ENCODE data around the gene MAGI1. TPM values are rescaled to one million over a fixed set of nuclear protein-coding genes. Genes with fewer than 3 reads are reported as not detected.

Gene MAGI1
- total RNA-seq, 1 experiment from 2014 or later: 16.9 TPM

DNA sequence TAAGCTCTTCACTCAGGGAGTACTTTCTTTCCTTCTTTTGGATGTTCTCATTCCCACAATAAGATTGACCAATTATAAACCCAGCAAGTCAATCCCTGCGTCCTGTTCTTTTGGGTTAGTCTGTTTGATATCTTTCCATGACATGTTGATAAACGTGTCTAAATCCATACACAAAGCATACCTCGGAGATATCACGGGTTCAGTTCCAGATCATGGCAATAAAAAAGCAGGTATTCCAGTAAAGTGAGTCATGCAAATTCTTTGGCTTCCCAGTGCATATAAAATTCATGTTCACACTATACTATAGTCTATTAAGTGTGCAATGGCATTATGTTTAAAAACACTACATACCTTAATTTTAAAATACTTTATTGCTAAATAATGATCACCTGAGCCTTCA lies 667.7 kb downstream of the MAGI1 start:
- Histone ChIP-seq H3K36me3 (no peaks in the 10 kb centered on the region), H3K9me3 (replicated peaks) (no peaks in the 10 kb centered on the region), H3K27ac (no peak overlapping the region), H3K4me1 (no peaks in the 10 kb centered on the region), H3K27me3 (no peaks in the 10 kb centered on the region), H3K4me3 (no peak overlapping the region)
- DNase-seq: no peak

GRCh38 chr3:65368866-65369265 lies 669.9 kb downstream of the MAGI1 start:
- H3K9me3 ChIP-seq (replicated peaks): no peaks in the 10 kb centered on the region
- H3K4me3 ChIP-seq: no peak overlapping the region
- no peaks in the 10 kb centered on the region for H3K4me1 ChIP-seq
- H3K36me3 ChIP-seq: no peaks in the 10 kb centered on the region
- no peak overlapping the region for H3K27ac ChIP-seq
- no peak for DNase-seq
- no peaks in the 10 kb centered on the region for H3K27me3 ChIP-seq

- no peak for DNase-seq
- Histone ChIP-seq H3K4me3 (no peak overlapping the region), H3K9me3 (replicated peaks) (no peaks in the 10 kb centered on the region), H3K36me3 (no peaks in the 10 kb centered on the region), H3K27me3 (no peaks in the 10 kb centered on the region), H3K27ac (no peak overlapping the region), H3K4me1 (no peaks in the 10 kb centered on the region)
These were observed 676.0 kb downstream of the MAGI1 start for GRCh38 chr3:65362688-65363087.

GRCh38 chr3:65361448-65361847 lies 677.3 kb downstream of the MAGI1 start:
- Histone ChIP-seq H3K36me3 (no peaks in the 10 kb centered on the region), H3K4me3 (no peak overlapping the region), H3K27ac (no peak overlapping the region), H3K27me3 (no peaks in the 10 kb centered on the region), H3K9me3 (replicated peaks) (no peaks in the 10 kb centered on the region), H3K4me1 (no peaks in the 10 kb centered on the region)
- no peak for DNase-seq

DNA sequence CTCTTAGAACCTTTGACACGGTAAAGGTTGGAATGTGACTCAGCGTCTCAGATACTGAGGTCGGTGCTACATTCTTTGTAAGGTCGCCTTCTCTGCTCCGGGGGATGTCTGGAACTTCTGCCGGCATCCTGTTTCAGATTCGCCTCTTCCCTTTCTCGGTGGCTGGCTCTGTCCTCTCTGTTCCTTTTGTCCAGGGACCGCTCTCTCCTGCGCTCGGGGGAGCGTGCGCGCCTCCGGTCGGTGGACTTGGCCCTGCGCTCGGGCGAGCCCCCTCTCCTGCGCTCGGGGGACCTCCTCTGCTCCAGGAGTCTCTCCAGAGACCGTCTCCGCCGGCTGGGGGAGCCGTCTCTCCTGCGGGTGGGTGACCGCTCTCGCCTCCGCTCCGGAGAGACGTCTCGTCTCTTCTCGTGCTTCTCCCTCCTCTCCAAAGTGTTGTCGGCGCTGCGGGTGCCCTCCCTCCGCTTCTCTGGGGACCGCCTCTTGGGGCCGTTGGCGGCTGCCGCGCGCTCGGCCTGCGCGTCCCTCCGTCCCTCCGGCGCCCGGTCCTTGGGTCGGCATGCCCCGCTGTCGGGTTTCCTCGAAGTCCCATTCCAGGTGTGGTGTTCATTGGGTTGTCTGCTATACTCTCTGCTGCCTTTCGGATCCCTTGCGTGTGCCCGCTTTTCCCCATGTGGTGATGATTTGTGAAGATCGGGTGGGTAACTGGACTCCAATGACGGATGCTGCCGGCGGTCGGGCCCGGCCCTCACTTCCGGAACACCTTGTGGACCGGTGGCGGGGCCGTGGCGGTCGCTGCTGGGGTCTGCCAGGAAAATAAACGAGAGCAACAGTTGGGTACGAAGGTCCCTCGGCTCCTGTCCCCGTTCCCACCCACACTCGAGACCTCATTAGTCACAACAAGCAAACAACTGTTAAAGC lies 682.1 kb downstream of the MAGI1 start:
- H3K9me3 ChIP-seq (replicated peaks): no peaks in the 10 kb centered on the region
- H3K4me3 ChIP-seq: no peak overlapping the region
- DNase-seq: no peak
- H3K27ac ChIP-seq: no peak overlapping the region
- no peaks in the 10 kb centered on the region for H3K27me3 ChIP-seq
- no peaks in the 10 kb centered on the region for H3K36me3 ChIP-seq
- no peaks in the 10 kb centered on the region for H3K4me1 ChIP-seq

DNA sequence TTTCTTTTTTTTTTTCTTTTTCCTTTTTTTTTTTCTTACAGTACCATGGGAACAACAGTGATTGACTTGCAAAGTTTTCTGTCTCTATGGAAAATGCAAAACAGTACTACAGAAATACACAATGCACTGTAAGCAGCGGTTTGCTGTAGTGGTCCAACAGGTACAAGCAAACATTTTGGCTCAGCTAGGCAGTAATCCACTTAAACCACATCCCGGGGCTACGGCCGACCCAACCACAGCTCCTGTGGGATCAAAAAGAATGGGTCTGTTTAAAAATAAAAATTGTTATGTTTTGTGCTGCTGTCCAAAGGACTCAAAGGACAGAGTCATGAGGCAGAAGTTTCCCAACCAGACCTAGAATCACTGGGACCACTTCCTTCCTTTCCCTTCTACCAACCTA lies 683.8 kb downstream of the MAGI1 start:
- DNase-seq: no peak
- Histone ChIP-seq H3K4me3 (no peak overlapping the region), H3K4me1 (no peaks in the 10 kb centered on the region), H3K36me3 (no peaks in the 10 kb centered on the region), H3K9me3 (replicated peaks) (no peaks in the 10 kb centered on the region), H3K27me3 (no peaks in the 10 kb centered on the region), H3K27ac (no peak overlapping the region)

DNA sequence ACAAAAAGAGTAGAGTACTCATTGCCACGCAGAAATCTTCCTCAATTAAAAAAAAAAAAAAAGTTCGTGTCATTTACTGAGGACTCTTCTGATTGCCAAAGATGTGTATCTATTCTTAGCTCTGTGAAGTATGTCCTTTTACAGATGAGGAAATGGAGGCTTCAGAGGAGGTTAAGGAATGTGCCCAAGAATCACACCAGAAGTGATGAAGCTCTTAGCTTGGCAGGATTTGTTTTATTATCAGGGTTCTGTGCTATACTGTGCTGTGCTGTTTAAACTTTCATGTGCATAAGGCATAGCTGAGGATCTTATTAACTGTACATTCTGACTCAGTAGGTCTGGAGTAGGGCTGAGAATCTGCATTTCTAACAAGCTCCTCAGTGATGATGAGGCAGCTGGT lies 685.8 kb downstream of the MAGI1 start:
- H3K36me3 ChIP-seq: no peaks in the 10 kb centered on the region
- no peak for DNase-seq
- H3K4me1 ChIP-seq: no peaks in the 10 kb centered on the region
- no peak overlapping the region for H3K4me3 ChIP-seq
- H3K27me3 ChIP-seq: no peaks in the 10 kb centered on the region
- H3K27ac ChIP-seq: no peak overlapping the region
- no peaks in the 10 kb centered on the region for H3K9me3 ChIP-seq (replicated peaks)

- Histone ChIP-seq H3K9me3 (replicated peaks) (no peaks in the 10 kb centered on the region), H3K4me1 (no peaks in the 10 kb centered on the region)
- no peak for DNase-seq
These were observed 687.0 kb downstream of the MAGI1 start for GRCh38 chr3:65351753-65352152.

GRCh38 chr3:65350801-65351476 lies 687.8 kb downstream of the MAGI1 start:
- Histone ChIP-seq H3K9me3 (replicated peaks) (no peaks in the 10 kb centered on the region), H3K27me3 (no peaks in the 10 kb centered on the region), H3K36me3 (no peaks in the 10 kb centered on the region), H3K4me1 (no peaks in the 10 kb centered on the region), H3K4me3 (no peak overlapping the region), H3K27ac (no peak overlapping the region)
- no peak for DNase-seq

More at GRCh38 chr3:65351753-65352152, 687.0 kb downstream of the MAGI1 start:
- no peaks in the 10 kb centered on the region for H3K27me3 ChIP-seq
- H3K36me3 ChIP-seq: no peaks in the 10 kb centered on the region
- no peak overlapping the region for H3K4me3 ChIP-seq
- no peak overlapping the region for H3K27ac ChIP-seq

DNA sequence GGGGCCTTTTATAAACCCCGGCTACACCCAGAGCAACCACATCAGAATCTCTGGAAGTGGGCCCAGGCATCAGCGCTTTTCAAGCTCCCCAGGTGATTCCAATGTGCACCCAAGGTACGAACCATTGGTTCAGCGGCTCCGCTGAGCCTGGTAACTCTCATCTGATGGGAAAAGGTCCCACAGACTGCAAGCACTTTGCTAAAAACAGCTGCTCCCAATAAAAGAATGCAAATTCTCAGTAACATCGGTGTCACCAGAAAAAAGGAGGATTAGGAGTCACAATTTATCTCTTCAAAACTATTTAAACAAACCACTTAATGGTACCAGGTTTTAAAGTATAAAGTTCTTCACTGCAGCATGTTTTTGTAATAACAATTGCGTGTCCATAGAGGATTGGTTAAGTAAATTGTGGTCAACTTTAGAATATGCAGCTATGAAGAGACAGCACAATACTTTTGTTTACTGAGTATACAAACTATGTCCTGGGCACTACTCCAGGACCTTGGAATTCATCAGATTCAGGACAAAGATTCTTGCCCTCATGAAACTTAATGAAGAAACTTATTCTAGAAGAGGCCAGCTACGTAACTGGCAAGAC lies 690.2 kb downstream of the MAGI1 start:
- no peak for DNase-seq
- Histone ChIP-seq H3K27me3 (no peaks in the 10 kb centered on the region), H3K4me3 (no peak overlapping the region), H3K36me3 (no peaks in the 10 kb centered on the region), H3K9me3 (replicated peaks) (no peaks in the 10 kb centered on the region), H3K4me1 (no peaks in the 10 kb centered on the region), H3K27ac (no peak overlapping the region)

DNA sequence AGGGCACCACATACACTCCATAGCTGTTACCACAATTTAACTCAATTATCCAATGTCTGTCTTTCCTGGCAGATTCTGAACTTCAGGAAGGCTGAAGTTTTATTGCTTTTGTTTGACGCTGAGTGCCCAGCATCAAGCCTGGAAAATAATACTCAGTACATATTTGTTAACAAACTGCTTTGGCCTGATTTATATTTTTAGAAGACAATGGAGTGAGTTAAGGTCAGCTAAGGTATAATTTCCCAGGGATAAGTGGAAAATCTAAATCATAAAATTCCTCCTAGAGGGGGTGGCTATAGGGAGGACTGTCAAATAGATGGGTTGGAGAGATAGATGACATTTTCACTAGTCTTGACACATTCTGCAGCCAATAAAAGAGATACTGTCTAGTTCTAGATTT lies 691.6 kb downstream of the MAGI1 start:
- Histone ChIP-seq H3K36me3 (no peaks in the 10 kb centered on the region), H3K27ac (no peak overlapping the region), H3K27me3 (no peaks in the 10 kb centered on the region), H3K9me3 (replicated peaks) (no peaks in the 10 kb centered on the region), H3K4me1 (no peaks in the 10 kb centered on the region), H3K4me3 (no peak overlapping the region)
- no peak for DNase-seq

DNA sequence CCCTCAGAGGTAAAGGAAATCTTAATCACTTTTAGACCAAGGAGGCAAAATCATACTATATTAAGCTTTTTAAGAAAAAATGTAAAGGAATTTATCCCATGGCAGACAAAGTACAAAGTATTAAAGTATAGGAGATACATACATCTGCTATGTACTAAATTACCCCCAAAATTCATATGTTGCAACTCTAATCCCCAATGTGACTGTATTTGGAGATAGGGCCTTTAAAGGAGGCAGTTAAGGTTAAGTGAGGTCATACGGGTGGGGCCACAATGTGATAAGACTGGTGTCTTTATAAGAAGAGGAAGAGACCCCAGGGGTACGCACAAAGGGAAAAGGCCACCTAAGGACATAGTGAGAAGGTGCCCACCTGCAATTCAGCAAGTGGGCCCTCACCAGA lies 693.9 kb downstream of the MAGI1 start:
- Histone ChIP-seq H3K4me1 (no peaks in the 10 kb centered on the region), H3K4me3 (no peak overlapping the region), H3K27me3 (no peaks in the 10 kb centered on the region), H3K27ac (no peak overlapping the region), H3K9me3 (replicated peaks) (no peaks in the 10 kb centered on the region), H3K36me3 (no peaks in the 10 kb centered on the region)
- DNase-seq: no peak

- Histone ChIP-seq H3K9me3 (replicated peaks) (no peaks in the 10 kb centered on the region), H3K27me3 (no peaks in the 10 kb centered on the region), H3K27ac (no peak overlapping the region), H3K36me3 (no peaks in the 10 kb centered on the region), H3K4me3 (no peak overlapping the region), H3K4me1 (no peaks in the 10 kb centered on the region)
- DNase-seq: no peak
These were observed 694.3 kb downstream of the MAGI1 start for GRCh38 chr3:65344444-65344843.

GRCh38 chr3:65343736-65344135 lies 695.0 kb downstream of the MAGI1 start:
- no peaks in the 10 kb centered on the region for H3K9me3 ChIP-seq (replicated peaks)
- no peak overlapping the region for H3K4me3 ChIP-seq
- no peaks in the 10 kb centered on the region for H3K36me3 ChIP-seq
- no peak for DNase-seq
- H3K27ac ChIP-seq: no peak overlapping the region
- no peaks in the 10 kb centered on the region for H3K27me3 ChIP-seq
- H3K4me1 ChIP-seq: no peaks in the 10 kb centered on the region

- no peaks in the 10 kb centered on the region for H3K27me3 ChIP-seq
- H3K4me1 ChIP-seq: no peaks in the 10 kb centered on the region
- H3K27ac ChIP-seq: no peak overlapping the region
- no peaks in the 10 kb centered on the region for H3K9me3 ChIP-seq (replicated peaks)
- no peaks in the 10 kb centered on the region for H3K36me3 ChIP-seq
- DNase-seq: no peak
- no peak overlapping the region for H3K4me3 ChIP-seq
These were observed 695.7 kb downstream of the MAGI1 start for GRCh38 chr3:65343026-65343425.

Data from SJCRH30 (cell line).